ENCODE results near the gene TP53RK.

- TF ChIP-seq CREB5 (CRISPR knock-in tag; IDR thresholded peaks at IDR 0.05; ENCODE audit: low read depth): no peak
- TF ChIP-seq ARNTL (CRISPR knock-in tag; IDR thresholded peaks at IDR 0.05; ENCODE audit: borderline replicate concordance, low read depth): no peak
- TF ChIP-seq SNAI2 (CRISPR knock-in tag; IDR thresholded peaks at IDR 0.05): no peak
- no peak for TF ChIP-seq CSDC2 (CRISPR knock-in tag; IDR thresholded peaks at IDR 0.05)
- TF ChIP-seq ZFP3 (CRISPR knock-in tag; IDR thresholded peaks at IDR 0.05): no peak
- no peak for TF ChIP-seq OSR1 (CRISPR knock-in tag; IDR thresholded peaks at IDR 0.05)
- TF ChIP-seq ZFP30 (CRISPR knock-in tag; IDR thresholded peaks at IDR 0.05): no peak
These were observed 46.2 kb upstream of the TP53RK start for GRCh38 chr20:46735436-46735835.
